PC-9 (cell line): Measurements from ENCODE around the gene MAP2K5.

Experiments
- EZH2 ChIP-seq: fragments of 200-600 bp; sonication (generic); IDR thresholded peaks from 2 replicates; pipeline ENCODE4 v1.8.0; 2017; ENCODE audit warnings: antibody characterized with exemption, low read depth
- TF ChIP-seq, protein P1 (sequence below): fragments of 200-600 bp; sonication (generic); conservative IDR thresholded peaks from 2 replicates; pipeline ENCODE4 v1.6.1; 2017; ENCODE audit warnings: mixed run types, antibody characterized with exemption, mild to moderate bottlenecking, moderate library complexity

DNA sequence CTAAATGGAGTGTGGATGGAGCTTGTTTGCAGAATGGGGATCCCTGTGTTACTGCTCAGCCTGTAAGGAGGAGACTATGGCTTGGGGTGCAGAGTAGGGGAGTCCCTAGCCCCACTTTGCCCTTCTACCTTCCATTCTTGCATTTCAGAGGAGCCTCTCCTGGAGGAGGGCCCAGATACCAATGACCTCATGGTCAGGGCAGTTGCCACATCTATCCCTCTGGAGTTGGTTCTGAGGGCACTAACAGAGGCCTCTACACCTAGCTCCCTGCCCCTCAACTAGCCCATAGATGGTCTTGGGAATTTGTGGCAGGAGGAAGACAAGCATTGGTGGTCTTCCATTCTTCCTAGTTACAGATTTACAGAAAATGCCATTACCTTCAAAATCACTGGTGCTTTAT lies 288.9 kb downstream of the MAP2K5 start:
- TF ChIP-seq, protein P1, sequence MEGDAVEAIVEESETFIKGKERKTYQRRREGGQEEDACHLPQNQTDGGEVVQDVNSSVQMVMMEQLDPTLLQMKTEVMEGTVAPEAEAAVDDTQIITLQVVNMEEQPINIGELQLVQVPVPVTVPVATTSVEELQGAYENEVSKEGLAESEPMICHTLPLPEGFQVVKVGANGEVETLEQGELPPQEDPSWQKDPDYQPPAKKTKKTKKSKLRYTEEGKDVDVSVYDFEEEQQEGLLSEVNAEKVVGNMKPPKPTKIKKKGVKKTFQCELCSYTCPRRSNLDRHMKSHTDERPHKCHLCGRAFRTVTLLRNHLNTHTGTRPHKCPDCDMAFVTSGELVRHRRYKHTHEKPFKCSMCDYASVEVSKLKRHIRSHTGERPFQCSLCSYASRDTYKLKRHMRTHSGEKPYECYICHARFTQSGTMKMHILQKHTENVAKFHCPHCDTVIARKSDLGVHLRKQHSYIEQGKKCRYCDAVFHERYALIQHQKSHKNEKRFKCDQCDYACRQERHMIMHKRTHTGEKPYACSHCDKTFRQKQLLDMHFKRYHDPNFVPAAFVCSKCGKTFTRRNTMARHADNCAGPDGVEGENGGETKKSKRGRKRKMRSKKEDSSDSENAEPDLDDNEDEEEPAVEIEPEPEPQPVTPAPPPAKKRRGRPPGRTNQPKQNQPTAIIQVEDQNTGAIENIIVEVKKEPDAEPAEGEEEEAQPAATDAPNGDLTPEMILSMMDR: no peak
- no peak for TF ChIP-seq EZH2
